CMK (cell line): ENCODE data around the gene SPDYE2.
"Not testable (repeated sequence)": the region's sequence is repeated elsewhere in the genome, so short reads cannot be mapped to it uniquely, and the experiment has no call there.

Experiments
- DNase-seq: peaks from one replicate; pipeline ENCODE4 v3.0.0-alpha.2; 2010; ENCODE audit warnings: low read depth

The SPDYE2 gene, protein sequence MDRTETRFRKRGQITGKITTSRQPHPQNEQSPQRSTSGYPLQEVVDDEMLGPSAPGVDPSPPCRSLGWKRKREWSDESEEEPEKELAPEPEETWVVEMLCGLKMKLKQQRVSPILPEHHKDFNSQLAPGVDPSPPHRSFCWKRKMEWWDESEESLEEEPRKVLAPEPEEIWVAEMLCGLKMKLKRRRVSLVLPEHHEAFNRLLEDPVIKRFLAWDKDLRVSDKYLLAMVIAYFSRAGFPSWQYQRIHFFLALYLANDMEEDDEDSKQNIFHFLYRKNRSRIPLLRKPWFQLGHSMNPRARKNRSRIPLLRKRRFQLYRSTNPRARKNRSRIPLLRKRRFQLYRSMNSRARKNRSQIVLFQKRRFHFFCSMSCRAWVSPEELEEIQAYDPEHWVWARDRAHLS

DNA sequence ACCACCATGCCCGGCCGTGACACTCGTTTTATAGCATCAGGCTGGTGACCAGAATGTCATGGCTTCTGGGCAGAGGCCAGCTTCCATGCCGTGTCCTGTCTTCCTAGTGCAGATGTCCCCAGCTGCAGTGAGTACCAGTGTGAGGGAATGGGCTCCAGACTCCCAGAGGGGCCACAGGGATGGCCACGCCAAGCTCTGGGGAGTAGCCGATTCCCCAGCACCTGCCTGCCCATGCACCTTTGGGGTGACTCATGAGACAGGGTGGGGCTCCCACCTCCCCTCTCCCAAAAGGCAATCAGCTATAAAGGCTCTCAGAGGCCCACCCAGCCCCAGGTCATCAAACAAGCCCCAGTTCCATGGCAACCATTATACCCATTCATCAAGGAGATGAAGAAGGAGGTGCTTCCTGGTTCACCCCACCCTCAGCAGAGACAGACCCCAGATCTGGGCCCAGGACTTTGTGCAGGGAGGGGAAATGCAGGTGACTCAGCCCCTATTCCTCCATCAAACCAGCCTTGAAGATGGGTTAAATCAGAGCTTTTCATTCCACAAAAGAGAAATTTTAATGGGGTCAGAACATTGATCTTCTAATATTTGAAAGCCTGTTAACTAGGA is at the start of gene SPDYE2:
Gene SPDYE2 (plus strand): TSS at position 419 of the 615 bp plus-strand sequence. CDS start 2,030 bp downstream, outside the sequence.
- DNase-seq, result not testable (repeated sequence)

DNA sequence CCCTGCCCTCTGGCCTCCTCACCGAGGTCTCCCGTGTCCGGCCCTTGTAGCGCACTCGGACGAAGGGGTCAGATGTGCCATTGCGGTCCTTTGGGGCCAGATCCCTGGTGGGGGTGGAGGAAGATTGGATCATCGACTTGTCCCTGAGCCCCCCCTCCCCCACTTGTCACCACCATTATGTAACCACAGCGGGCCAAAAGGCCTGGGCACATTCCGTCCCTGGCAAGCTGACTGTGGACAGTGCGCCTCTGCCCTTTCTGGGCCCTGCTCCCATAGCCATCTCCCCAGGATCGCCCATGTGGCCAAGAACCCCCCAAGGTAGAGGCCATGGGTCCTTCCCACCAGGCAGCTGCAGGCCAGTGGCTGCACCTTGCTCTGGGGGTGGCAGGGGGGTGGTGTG is 47.9 kb upstream of the SPDYE2 start:
- not testable (repeated sequence) for DNase-seq

DNA sequence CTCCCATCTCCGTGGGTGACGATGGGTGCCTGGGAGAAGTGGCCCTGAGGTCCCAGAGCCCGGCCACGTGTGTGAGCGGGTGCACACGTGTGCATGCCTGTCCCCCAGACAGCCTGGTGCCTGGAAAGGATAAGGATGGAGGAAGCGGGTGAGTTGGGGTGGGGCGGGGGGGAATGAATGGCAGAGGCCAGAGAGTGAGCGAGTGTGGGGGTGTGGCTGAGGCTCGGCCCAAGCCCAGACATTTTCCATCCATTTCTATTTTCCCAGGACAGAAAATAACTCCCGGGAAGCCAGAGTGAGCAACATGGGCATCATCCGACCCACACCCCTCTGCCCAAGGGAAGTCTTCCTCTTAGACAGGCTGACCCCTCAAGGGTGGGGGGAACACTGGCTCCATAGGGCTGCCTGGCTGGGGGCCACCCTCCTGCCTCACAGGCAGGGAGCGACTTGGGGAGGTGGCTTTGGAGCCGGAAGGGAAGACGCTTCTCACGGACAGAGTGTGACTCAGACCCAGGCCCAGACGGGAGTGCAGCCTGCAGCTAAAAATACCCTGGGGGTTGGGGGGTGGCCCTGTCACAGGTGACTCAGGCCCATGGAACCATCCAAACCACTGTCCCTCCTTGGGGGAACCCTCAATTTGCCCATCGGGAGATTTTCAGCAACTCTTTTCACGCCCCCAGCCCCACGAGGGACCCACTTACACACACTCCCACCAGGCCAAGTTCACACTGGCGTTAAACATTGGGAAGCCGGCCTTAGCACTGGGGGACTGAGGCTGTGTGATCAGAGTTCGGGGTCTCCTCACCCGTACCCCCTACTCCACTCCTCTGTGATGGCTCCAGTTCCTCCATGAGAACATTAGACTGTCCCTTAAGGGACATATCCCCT is 45.5 kb upstream of the SPDYE2 start:
- DNase-seq, result not testable (repeated sequence)

GRCh38 chr7:102507410-102508088 is 43.5 kb upstream of the SPDYE2 start:
- DNase-seq, result not testable (repeated sequence)

- DNase-seq, result not testable (repeated sequence)
Observed at GRCh38 chr7:102510575-102510974, 40.5 kb upstream of the SPDYE2 start.

DNA sequence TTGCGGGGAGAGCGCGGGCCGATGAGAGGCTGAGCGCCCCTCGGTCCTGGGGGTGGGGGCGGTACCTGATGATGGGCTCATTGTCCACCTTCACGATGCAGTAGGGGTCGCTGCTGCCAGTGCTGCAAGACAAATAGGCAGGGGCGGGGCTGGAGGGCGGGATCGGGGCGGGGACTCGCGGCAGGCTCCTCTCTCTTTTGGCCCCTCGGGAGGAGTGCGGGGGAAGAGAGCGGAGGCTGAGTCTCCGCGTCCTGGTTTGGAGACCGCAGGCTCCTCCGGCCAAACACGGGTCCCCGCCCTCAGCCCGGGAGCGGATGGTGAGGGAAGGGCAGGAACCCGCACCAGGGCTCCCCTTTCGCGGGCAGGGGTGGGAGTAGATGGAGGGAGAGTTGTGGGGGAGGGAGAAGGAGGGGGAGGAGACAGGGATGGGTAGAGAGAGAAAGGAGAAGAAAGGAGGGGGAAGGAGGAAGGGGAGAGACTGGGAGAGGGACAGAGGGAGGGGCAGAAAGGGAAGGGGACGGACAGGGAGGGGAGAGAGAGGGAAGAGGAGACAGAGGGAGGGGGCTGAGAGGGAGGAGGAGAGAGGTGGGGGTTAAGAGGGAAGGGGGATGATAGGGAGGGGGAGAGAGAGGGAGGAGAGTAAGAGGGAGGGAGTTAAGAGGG is 39.0 kb upstream of the SPDYE2 start:
- DNase-seq, result not testable (repeated sequence)

- peak; percentile 100 for DNase-seq
Observed at GRCh38 chr7:102512642-102513221, 38.3 kb upstream of the SPDYE2 start.

DNA sequence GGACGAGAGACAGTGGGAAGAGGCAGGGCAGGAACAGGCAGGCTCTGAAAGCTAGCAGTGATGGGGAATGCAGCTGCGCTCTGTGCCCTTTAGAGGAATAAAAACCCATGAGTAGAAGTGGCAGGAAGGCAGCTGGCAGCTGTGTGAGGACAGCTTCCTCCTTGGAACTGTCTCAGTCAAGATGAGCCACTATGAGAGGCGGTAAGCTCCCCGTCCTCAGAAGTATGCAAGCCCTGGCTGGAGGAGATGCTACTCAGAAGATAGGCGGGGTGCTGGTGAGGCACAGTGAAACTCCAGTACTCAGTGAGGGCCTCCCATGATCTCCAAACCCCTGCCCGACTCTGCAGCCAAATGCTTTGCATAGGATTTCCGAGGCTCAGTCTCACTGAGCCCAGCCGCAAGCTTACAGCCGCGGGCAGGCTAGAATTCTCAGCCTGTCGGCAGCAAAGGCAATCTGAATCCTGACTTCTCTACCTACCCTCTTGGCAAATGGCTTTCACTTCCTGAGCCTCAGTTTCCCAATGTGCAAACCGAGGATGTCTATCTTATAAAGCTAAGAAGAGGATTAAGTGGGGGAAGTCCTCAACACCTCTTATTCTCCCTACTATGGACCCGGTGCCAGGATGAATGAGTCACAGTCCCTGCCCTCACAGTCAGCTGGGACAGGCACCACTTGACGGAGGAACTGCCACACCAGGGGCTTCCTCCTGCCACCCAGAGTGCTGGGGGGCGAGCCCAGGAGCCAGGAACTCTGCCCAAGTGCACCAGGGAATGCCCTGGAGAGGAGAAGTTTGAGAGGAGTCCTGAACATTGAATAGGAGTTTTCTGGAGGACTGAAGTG is 35.9 kb upstream of the SPDYE2 start:
- not testable (repeated sequence) for DNase-seq

GRCh38 chr7:102515889-102516288 is 35.1 kb upstream of the SPDYE2 start:
- not testable (repeated sequence) for DNase-seq

- DNase-seq, result not testable (repeated sequence)
Observed at GRCh38 chr7:102516951-102517350, 34.1 kb upstream of the SPDYE2 start.

GRCh38 chr7:102517550-102518147 is 33.4 kb upstream of the SPDYE2 start, which contains the start of gene RASA4B:
TSS of gene RASA4B (minus strand) at chr7:102517777. CDS start at chr7:102517710, 67 bp downstream.
- not testable (repeated sequence) for DNase-seq

DNA sequence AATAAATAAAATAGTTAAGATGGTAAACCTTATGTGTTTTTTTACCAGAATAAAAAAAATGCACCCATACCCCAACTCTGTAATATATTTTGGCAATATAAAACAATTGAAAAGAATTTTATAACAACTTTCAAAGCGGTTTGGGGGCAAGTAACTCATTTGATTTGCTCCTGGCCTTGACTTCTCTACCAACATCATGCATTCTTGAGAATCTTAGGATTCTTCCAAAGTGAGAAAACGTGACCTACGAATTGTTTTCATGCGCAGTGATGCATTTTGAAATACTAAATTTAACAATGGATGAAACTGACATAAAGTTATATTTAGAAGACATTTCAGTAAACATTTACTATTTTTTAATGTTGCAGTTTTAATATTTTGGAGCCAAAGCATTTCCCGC is 30.2 kb upstream of the SPDYE2 start:
- DNase-seq, result not testable (repeated sequence)

GRCh38 chr7:102524803-102525202 is 26.2 kb upstream of the SPDYE2 start:
- DNase-seq, result not testable (repeated sequence)

GRCh38 chr7:102527182-102527581 is 23.8 kb upstream of the SPDYE2 start:
- DNase-seq, result not testable (repeated sequence)

DNA sequence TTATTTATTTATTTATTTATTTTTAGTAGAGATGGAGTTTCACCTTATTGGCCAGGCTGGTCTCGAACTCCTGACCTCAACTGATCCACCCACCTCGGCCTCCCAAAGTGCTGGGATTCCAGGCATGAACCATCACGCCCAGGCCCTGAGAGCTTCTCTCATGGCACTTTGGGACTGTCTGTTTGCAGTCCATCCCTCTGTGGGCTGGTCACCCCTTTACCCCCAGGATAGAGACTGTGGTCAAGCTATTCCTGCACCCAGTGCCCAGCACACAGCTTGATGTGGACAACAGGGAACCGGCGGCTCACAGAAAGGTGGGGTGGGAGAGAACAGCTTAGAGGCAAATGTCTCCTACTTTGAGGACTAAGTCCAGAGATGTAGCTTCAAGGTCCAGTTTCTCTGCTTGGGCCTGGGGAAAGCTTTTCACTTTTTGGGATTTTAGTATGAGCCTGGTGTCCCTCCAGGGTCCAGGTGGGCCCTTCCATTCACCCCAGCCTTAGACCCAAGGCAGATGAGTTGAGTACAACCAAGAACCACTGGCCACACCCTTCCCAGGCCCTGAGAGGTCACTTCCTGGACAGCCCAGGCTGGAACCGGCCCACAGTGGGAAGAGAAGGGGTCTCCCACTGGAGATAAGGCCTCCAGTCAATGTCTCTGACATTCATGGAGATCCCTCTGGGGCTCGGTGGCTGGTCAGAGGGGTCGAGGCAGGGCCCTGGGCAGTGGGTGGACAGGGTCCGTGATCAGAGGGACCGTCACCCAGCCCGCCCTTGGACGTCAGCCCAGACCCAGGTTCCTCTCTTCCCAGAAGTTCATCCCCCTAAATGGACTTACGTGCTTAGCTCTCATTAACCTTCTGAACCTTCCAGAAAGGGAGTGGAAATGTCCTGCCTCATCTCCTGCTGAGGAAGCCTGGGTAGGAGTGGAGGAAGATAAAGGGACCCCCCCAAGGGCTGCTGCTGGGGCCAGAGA is 22.9 kb upstream of the SPDYE2 start:
- DNase-seq, result not testable (repeated sequence)

GRCh38 chr7:102531583-102531982 is 19.4 kb upstream of the SPDYE2 start:
- not testable (repeated sequence) for DNase-seq

DNA sequence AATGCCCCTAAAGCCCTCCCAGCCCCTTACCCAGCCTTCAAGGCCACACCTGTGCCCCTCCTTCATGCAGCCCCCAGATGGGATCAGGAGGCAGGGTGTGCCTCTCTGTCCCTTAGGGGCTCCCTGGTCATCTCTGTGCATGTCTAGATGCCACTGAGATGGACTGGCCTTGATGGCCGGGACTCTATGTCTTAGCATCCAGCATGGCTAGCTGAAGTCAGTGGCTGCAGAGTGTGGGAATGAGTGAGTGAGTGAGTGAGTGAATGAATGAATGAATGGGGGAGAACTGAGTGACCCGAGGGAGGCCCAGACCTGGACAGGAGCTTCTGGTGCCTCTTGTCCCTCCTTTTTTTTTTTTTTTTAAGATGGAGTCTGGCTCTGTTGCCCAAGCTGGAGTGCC is 18.9 kb upstream of the SPDYE2 start:
- DNase-seq, result not testable (repeated sequence)

DNA sequence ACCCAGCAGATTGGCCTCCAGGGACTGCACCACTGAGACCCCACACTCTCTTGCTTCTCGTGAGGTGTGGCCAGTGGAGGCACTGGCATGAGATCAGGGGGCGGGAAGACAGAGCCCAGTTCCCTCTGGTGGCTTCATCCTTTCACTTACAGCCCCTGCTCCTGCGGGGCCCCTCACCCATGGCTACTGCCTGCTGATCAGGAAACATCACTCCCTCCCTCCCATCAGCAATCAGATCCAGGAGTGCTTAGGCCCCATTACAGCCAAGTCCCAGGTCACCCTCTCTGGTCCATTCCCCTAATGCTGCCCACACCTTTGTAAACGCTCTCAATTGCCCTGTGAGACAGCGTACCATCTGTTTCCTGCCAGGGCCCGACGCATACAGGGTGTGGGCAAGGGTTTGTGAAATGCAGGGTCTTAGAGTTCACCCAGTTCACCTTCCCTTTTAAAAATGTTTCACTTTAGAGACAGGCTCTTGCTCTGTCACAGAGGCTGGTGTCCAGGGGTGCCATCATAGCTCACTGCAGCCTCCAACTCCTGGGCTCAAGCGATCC is 15.9 kb upstream of the SPDYE2 start:
- not testable (repeated sequence) for DNase-seq
